Measurements from ENCODE around the gene SRPK2.
A peak's percentile ranks its signal among the peaks of the same experiment; 100 is the strongest.

The SRPK2 gene

GRCh38 chr7:105177026-105177425, 211.7 kb downstream of the SRPK2 start:
- Histone ChIP-seq H3K4me1 (peaks cover 4% of the 10 kb centered on the region), H3K36me3 (no peaks in the 10 kb centered on the region), H3K4me3 (ENCODE audit: low read depth, low read length) (no peak overlapping the region), H3K27me3 (no peaks in the 10 kb centered on the region), H3K9me3 (no peaks in the 10 kb centered on the region)
- no peak for DNase-seq
- TF ChIP-seq CTCF (IDR thresholded peaks at IDR 0.05; ENCODE audit: low read depth, low read length) = no peak

DNA sequence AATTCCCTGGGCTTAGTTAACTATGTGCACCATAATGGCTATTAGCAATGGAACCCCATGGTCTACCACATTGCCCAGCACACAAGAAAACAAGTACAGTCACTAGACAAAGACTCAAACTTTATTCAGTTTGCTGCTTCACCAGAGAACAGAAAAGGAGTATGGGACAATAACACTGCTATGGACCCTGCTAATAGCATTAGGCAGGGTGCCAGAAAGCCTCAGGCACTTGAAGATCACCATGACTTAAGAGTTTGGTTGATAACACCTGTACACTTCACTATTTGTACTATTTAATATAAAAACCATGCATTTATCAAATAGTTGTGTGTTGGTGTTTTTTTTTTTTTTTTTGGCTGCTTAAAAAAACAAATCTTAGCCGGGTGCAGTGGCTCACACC, 215.1 kb downstream of the SRPK2 start:
- H3K36me3 ChIP-seq = no peaks in the 10 kb centered on the region
- H3K4me1 ChIP-seq = peaks cover 4% of the 10 kb centered on the region
- no peaks in the 10 kb centered on the region for H3K9me3 ChIP-seq
- DNase-seq = peak; percentile 52
- no peaks in the 10 kb centered on the region for H3K27me3 ChIP-seq
- H3K4me3 ChIP-seq (ENCODE audit: low read depth, low read length) = no peak overlapping the region
- TF ChIP-seq CTCF (IDR thresholded peaks at IDR 0.05; ENCODE audit: low read depth, low read length) = no peak

- Histone ChIP-seq H3K36me3 (peaks cover 13% of the 10 kb centered on the region), H3K4me1 (no peaks in the 10 kb centered on the region)
Observed at GRCh38 chr7:105164751-105165150, 224.0 kb downstream of the SRPK2 start.

GRCh38 chr7:105163718-105164117, 225.0 kb downstream of the SRPK2 start:
- no peak for TF ChIP-seq CTCF (IDR thresholded peaks at IDR 0.05; ENCODE audit: low read depth, low read length)
- Histone ChIP-seq H3K9me3 (no peaks in the 10 kb centered on the region), H3K27me3 (no peaks in the 10 kb centered on the region), H3K4me1 (no peaks in the 10 kb centered on the region), H3K4me3 (ENCODE audit: low read depth, low read length) (no peak overlapping the region), H3K36me3 (peaks cover 13% of the 10 kb centered on the region)
- DNase-seq = no peak

More at GRCh38 chr7:105164751-105165150, 224.0 kb downstream of the SRPK2 start:
- Histone ChIP-seq H3K9me3 (no peaks in the 10 kb centered on the region), H3K27me3 (no peaks in the 10 kb centered on the region), H3K4me3 (ENCODE audit: low read depth, low read length) (no peak overlapping the region)
- no peak for DNase-seq
- no peak for TF ChIP-seq CTCF (IDR thresholded peaks at IDR 0.05; ENCODE audit: low read depth, low read length)

DNA sequence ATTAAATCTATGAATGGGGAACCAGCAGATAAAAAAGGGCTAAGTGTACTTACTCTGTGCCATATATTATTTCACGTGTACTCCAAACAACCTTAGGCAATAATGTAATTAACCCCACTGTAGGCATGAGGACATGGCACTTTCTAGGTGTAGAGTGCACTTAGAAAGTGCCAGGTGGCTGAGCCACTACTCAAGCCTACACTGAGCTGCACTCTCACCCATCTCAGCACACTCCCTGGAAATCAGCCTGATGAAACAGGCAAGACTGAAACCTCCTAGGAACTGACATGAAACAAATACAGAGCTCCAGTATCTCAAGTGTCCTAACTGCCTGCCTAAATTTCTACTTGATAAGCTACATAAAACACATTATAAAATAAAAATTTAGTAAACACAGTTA, 227.4 kb downstream of the SRPK2 start:
- no peaks in the 10 kb centered on the region for H3K9me3 ChIP-seq
- peaks cover 8% of the 10 kb centered on the region for H3K36me3 ChIP-seq
- H3K27me3 ChIP-seq = no peaks in the 10 kb centered on the region
- no peak for TF ChIP-seq CTCF (IDR thresholded peaks at IDR 0.05; ENCODE audit: low read depth, low read length)
- H3K4me3 ChIP-seq (ENCODE audit: low read depth, low read length) = no peak overlapping the region
- DNase-seq = no peak
- no peaks in the 10 kb centered on the region for H3K4me1 ChIP-seq

- H3K4me1 ChIP-seq = no peaks in the 10 kb centered on the region
- no peaks in the 10 kb centered on the region for H3K27me3 ChIP-seq
- H3K9me3 ChIP-seq = no peaks in the 10 kb centered on the region
- no peak overlapping the region for H3K4me3 ChIP-seq (ENCODE audit: low read depth, low read length)
- no peak for DNase-seq
- H3K36me3 ChIP-seq = no peaks in the 10 kb centered on the region; the same call in 1 of the 2 replicates
- no peak for TF ChIP-seq CTCF (IDR thresholded peaks at IDR 0.05; ENCODE audit: low read depth, low read length)
Observed at GRCh38 chr7:105157278-105157677, 231.4 kb downstream of the SRPK2 start.
